Testis (tissue), 2 donors: ENCODE measurements around the gene FERMT3.

Experiments used
- POLR2A ChIP-seq: fragments of 450-650 bp; IDR thresholded peaks from one replicate; pipeline ENCODE4 v1.6.1; 2017; ENCODE audit warnings: antibody characterized with exemption, mild to moderate bottlenecking, moderate library complexity
- TF ChIP-seq, protein P1 (sequence below), 3 experiments: fragments of 450-650 bp in 2 of 3; fragments of 200-600 bp in 1 of 3; sonication (generic) in 1 of 3; IDR thresholded peaks; one replicate each; pipeline ENCODE4 v1.5.1; 2016 to 2019; ENCODE audit warnings: antibody characterized with exemption in 3 of 3, mild to moderate bottlenecking in 2 of 3, moderate library complexity in 1 of 3

DNA sequence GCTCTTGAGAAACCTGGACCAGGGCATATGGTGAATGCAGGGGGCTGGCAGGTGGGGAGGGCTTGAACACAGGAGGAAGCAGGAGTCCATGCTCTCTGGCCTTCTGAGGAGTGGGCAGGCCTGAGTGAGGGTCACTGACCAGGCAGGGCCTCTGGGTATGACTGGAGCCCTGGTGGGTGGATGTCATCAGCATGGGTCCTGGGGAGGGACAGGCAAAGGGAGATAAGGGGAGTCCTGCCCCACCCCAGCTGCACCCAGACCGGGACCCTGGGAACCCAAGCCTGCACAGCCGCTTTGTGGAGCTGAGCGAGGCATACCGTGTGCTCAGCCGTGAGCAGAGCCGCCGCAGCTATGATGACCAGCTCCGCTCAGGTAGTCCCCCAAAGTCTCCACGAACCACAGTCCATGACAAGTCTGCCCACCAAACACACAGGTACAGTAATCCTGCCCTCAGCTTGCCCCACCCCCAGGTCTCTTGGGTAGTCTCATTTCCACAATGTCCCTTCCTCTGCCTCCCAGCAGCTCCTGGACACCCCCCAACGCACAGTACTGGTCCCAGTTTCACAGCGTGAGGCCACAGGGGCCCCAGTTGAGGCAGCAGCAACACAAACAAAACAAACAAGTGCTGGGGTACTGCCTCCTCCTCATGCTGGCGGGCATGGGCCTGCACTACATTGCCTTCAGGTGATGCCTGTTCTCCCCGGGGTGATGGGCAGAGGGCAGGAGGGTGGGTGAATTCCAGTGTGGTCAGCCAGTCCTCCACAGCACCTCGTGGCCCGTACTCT, 25.9 kb downstream of the FERMT3 start:
- TF ChIP-seq, protein P1, sequence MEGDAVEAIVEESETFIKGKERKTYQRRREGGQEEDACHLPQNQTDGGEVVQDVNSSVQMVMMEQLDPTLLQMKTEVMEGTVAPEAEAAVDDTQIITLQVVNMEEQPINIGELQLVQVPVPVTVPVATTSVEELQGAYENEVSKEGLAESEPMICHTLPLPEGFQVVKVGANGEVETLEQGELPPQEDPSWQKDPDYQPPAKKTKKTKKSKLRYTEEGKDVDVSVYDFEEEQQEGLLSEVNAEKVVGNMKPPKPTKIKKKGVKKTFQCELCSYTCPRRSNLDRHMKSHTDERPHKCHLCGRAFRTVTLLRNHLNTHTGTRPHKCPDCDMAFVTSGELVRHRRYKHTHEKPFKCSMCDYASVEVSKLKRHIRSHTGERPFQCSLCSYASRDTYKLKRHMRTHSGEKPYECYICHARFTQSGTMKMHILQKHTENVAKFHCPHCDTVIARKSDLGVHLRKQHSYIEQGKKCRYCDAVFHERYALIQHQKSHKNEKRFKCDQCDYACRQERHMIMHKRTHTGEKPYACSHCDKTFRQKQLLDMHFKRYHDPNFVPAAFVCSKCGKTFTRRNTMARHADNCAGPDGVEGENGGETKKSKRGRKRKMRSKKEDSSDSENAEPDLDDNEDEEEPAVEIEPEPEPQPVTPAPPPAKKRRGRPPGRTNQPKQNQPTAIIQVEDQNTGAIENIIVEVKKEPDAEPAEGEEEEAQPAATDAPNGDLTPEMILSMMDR (IDR thresholded peaks at IDR 0.05): no peak
- TF ChIP-seq POLR2A: no peak
